GM12864 (cell line): ENCODE measurements around the gene MARF1.
"Not testable (repeated sequence)": the region's sequence is repeated elsewhere in the genome, so short reads cannot be mapped to it uniquely, and the experiment has no call there.

Source experiments
- DNase-seq: peaks from one replicate; pipeline ENCODE4 v3.0.0-alpha.2; 2011; ENCODE audit warnings: low read depth
- H3K4me3 ChIP-seq: 2 replicates; pipeline ENCODE4 v1.5.1; 2011; ENCODE audit warnings: mild to moderate bottlenecking, low read depth, low read length, control low read depth
- CTCF ChIP-seq: IDR thresholded peaks from 2 replicates; pipeline ENCODE4 v1.5.1; 2011; ENCODE audit warnings: low read depth, mild to moderate bottlenecking, moderate library complexity, low read length, control low read depth, inconsistent platforms; ENCODE audit errors: missing control alignments

MARF1 gene

GRCh38 chr16:15571557-15571956, 71.4 kb downstream of the MARF1 start:
- no peak for TF ChIP-seq CTCF
- no peak for DNase-seq
- no peak overlapping the region for H3K4me3 ChIP-seq

GRCh38 chr16:15570666-15571065, 72.3 kb downstream of the MARF1 start:
- not testable (repeated sequence) for H3K4me3 ChIP-seq, DNase-seq

- no peak for TF ChIP-seq CTCF
- no peak overlapping the region for H3K4me3 ChIP-seq
- DNase-seq, result no peak
Measured at GRCh38 chr16:15567823-15568222, 75.1 kb downstream of the MARF1 start.

GRCh38 chr16:15566095-15566494, 76.9 kb downstream of the MARF1 start:
- no peak for TF ChIP-seq CTCF
- DNase-seq, result no peak
- no peak overlapping the region for H3K4me3 ChIP-seq

GRCh38 chr16:15564604-15565339, 78.2 kb downstream of the MARF1 start:
- no peak overlapping the region for H3K4me3 ChIP-seq
- no peak for DNase-seq
- TF ChIP-seq CTCF, result no peak

GRCh38 chr16:15559176-15559575, 83.8 kb downstream of the MARF1 start:
- no peak for DNase-seq
- H3K4me3 ChIP-seq, result no peak overlapping the region
- no peak for TF ChIP-seq CTCF

GRCh38 chr16:15557258-15557657, 85.7 kb downstream of the MARF1 start:
- TF ChIP-seq CTCF, result no peak
- DNase-seq, result no peak
- H3K4me3 ChIP-seq, result no peak overlapping the region

GRCh38 chr16:15556130-15556529, 86.8 kb downstream of the MARF1 start:
- DNase-seq, result no peak
- TF ChIP-seq CTCF, result no peak
- no peak overlapping the region for H3K4me3 ChIP-seq
